Nephron (organoid): ENCODE measurements around the gene HPS3.
A peak's percentile ranks its signal among the peaks of the same experiment; 100 is the strongest.
"Not testable (repeated sequence)": the region's sequence is repeated elsewhere in the genome, so short reads cannot be mapped to it uniquely, and the experiment has no call there.

Experiments
- H3K27ac Mint-ChIP-seq, 3 experiments: 2 replicates each; pipeline ENCODE4 v1.8.0; 2020; ENCODE audit warnings: mixed read lengths in 3 of 3, mild to moderate bottlenecking in 2 of 3, moderate library complexity in 1 of 3
- H3K27me3 Mint-ChIP-seq: 2 replicates; pipeline ENCODE4 v1.8.0; 2021; ENCODE audit warnings: low read depth, mild to moderate bottlenecking, moderate library complexity, mixed read lengths
- H3K36me3 Mint-ChIP-seq: 2 replicates; pipeline ENCODE4 v1.8.0; 2020; ENCODE audit warnings: low read depth, mixed read lengths
- H3K4me1 Mint-ChIP-seq: 2 replicates; pipeline ENCODE4 v1.8.0; 2020; ENCODE audit warnings: mixed read lengths
- H3K4me3 Mint-ChIP-seq, 3 experiments: 2 replicates each; pipeline ENCODE4 v1.8.0; 2020; ENCODE audit warnings: mild to moderate bottlenecking in 3 of 3, mixed read lengths in 3 of 3, moderate library complexity in 2 of 3
- H3K9me3 Mint-ChIP-seq: 2 replicates; pipeline ENCODE4 v1.8.0; 2020; ENCODE audit warnings: mixed read lengths
- CTCF ChIP-seq, 3 experiments: fragments of 200-600 bp; sonication (generic); IDR thresholded peaks; one replicate each; pipeline ENCODE4 v1.5.0; 2021; ENCODE audit warnings: antibody characterized with exemption in 3 of 3; ENCODE audit not compliant: unreplicated experiment in 3 of 3

The HPS3 gene

GRCh38 chr3:149216193-149216869, 86.9 kb downstream of the HPS3 start:
- peaks cover 4% of the 10 kb centered on the region for H3K27me3 Mint-ChIP-seq
- no peaks in the 10 kb centered on the region for H3K36me3 Mint-ChIP-seq
- TF ChIP-seq CTCF (IDR thresholded peaks at IDR 0.05; ENCODE audit: unreplicated experiment in 3 of 3), result no peak
- peak overlapping the region in 2 of 3 experiments; percentile 32 to 54 for H3K27ac Mint-ChIP-seq
- H3K4me1 Mint-ChIP-seq, result peaks cover 9% of the 10 kb centered on the region
- no peaks in the 10 kb centered on the region for H3K9me3 Mint-ChIP-seq
- no peak overlapping the region for H3K4me3 Mint-ChIP-seq

GRCh38 chr3:149217347-149217746, 87.9 kb downstream of the HPS3 start:
- no peaks in the 10 kb centered on the region for H3K9me3 Mint-ChIP-seq
- TF ChIP-seq CTCF (IDR thresholded peaks at IDR 0.05; ENCODE audit: unreplicated experiment in 3 of 3), result no peak
- no peak overlapping the region for H3K27ac Mint-ChIP-seq
- H3K36me3 Mint-ChIP-seq, result no peaks in the 10 kb centered on the region
- no peak overlapping the region for H3K4me3 Mint-ChIP-seq
- H3K27me3 Mint-ChIP-seq, result peaks cover 4% of the 10 kb centered on the region
- H3K4me1 Mint-ChIP-seq, result peaks cover 9% of the 10 kb centered on the region

GRCh38 chr3:149219380-149220121, 90.1 kb downstream of the HPS3 start:
- H3K27me3 Mint-ChIP-seq, H3K27ac Mint-ChIP-seq, H3K4me3 Mint-ChIP-seq, H3K4me1 Mint-ChIP-seq, H3K9me3 Mint-ChIP-seq, H3K36me3 Mint-ChIP-seq: not testable (repeated sequence)

GRCh38 chr3:149221783-149222517, 92.5 kb downstream of the HPS3 start, which contains the start of gene CP:
Gene CP, minus strand, starts transcription at chr3:149221829. Its CDS starts 37 bp downstream, at chr3:149221792.
- no peaks in the 10 kb centered on the region for H3K9me3 Mint-ChIP-seq
- no peak for TF ChIP-seq CTCF (IDR thresholded peaks at IDR 0.05; ENCODE audit: unreplicated experiment in 3 of 3)
- no peaks in the 10 kb centered on the region for H3K36me3 Mint-ChIP-seq
- H3K27me3 Mint-ChIP-seq, result peaks cover 4% of the 10 kb centered on the region
- H3K4me3 Mint-ChIP-seq, result no peak within 1 kb of the TSS
- H3K4me1 Mint-ChIP-seq, result peaks cover 8% of the 10 kb centered on the region
- H3K27ac Mint-ChIP-seq, result no peak within 1 kb of the TSS
